ENCODE results near the gene KDM5A.

The KDM5A gene

GRCh38 chr12:271161-271560 lies 118.0 kb downstream of the KDM5A start:
- no peak for DNase-seq

- DNase-seq: no peak
Measured at GRCh38 chr12:269191-269590, 119.9 kb downstream of the KDM5A start.

GRCh38 chr12:268483-268840 lies 120.7 kb downstream of the KDM5A start:
- DNase-seq: no peak

GRCh38 chr12:267581-268482 lies 121.3 kb downstream of the KDM5A start:
- no peak for DNase-seq

GRCh38 chr12:265096-265495 lies 124.0 kb downstream of the KDM5A start:
- no peak for DNase-seq

GRCh38 chr12:264269-264668 lies 124.9 kb downstream of the KDM5A start:
- no peak for DNase-seq

GRCh38 chr12:263574-263973 lies 125.5 kb downstream of the KDM5A start:
- no peak for DNase-seq

- DNase-seq: no peak
Measured at GRCh38 chr12:262817-263216, 126.3 kb downstream of the KDM5A start, which contains the start of gene SLC6A13. SLC6A13 (minus strand) TSS chr12:262836; CDS start chr12:260052, 2,784 bp downstream.

GRCh38 chr12:262113-262512 lies 127.0 kb downstream of the KDM5A start:
- DNase-seq: no peak

GRCh38 chr12:257521-258321 lies 131.4 kb downstream of the KDM5A start:
- no peak for DNase-seq

GRCh38 chr12:256958-257357 lies 132.2 kb downstream of the KDM5A start:
- no peak for DNase-seq

GRCh38 chr12:256225-256624 lies 132.9 kb downstream of the KDM5A start:
- no peak for DNase-seq

GRCh38 chr12:254912-255311 lies 134.2 kb downstream of the KDM5A start:
- no peak for DNase-seq

- no peak for DNase-seq
Measured at GRCh38 chr12:254039-254438, 135.1 kb downstream of the KDM5A start.

- DNase-seq: no peak
Measured at GRCh38 chr12:253116-253831, 135.8 kb downstream of the KDM5A start.

- DNase-seq: no peak
Measured at GRCh38 chr12:252636-253035, 136.5 kb downstream of the KDM5A start.

- DNase-seq: no peak
Measured at GRCh38 chr12:247271-247670, 141.8 kb downstream of the KDM5A start.

GRCh38 chr12:243381-243780 lies 145.7 kb downstream of the KDM5A start:
- no peak for DNase-seq

GRCh38 chr12:242496-242895 lies 146.6 kb downstream of the KDM5A start:
- no peak for DNase-seq

GRCh38 chr12:241266-241665 lies 147.9 kb downstream of the KDM5A start:
- no peak for DNase-seq

GRCh38 chr12:240566-240965 lies 148.6 kb downstream of the KDM5A start:
- no peak for DNase-seq

- no peak for DNase-seq
Measured at GRCh38 chr12:238736-239398, 150.3 kb downstream of the KDM5A start.

GRCh38 chr12:238116-238515 lies 151.0 kb downstream of the KDM5A start:
- no peak for DNase-seq
